ENCODE data around the gene NOP53. TPM values are rescaled to one million over a fixed set of nuclear protein-coding genes. Genes with fewer than 3 reads are reported as not detected.
"Not testable (repeated sequence)": the region's sequence is repeated elsewhere in the genome, so short reads cannot be mapped to it uniquely, and the experiment has no call there.

Gene NOP53
- total RNA-seq, 1 donor from 2014 or later, result 136 TPM

DNA sequence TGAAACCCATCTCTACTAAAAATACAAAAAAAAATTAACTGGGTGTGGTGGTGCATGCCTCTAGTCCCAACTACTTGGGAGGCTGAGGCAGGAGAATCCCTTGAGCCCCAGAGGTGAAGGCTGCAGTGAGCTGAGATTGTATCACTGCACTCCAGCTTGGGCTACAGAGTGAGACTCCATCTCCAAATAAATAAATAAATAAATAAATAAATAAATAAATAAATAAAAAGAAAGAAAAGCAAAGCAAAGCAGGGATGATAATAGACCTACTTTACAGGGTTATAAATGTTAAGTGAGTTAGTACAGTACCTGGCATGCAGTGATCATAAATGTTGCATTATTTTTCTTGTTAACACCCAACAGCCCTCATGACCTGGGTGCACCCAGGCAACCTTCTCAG is 30.5 kb upstream of the NOP53 start:
- intact Hi-C loops (cut with DNase I); DNase-seq (ENCODE audit: low spot score): not testable (repeated sequence)

DNA sequence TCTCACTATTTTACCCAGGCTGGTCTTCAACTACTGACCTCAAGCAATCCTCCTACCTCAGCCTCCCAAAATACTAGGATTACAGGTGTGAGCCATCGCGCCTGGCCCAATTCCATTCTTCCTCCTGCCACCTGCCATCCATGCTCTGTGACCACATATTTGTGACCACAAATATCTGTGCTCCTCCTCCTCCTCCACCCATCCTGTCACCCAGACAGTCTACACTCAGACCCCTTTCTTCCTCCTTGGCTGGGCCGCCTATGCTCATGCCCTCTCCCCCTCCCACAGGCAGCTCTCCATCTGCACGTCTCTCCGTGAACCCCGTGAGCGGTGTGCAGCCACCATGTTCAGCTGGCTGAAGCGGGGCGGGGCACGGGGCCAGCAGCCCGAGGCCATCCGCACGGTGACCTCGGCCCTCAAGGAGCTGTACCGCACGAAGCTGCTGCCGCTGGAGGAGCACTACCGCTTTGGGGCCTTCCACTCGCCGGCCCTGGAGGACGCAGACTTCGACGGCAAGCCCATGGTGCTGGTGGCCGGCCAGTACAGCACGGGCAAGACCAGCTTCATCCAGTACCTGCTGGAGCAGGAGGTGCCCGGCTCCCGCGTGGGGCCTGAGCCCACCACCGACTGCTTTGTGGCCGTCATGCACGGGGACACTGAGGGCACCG is 28.9 kb upstream of the NOP53 start:
- no peak for DNase-seq (ENCODE audit: low spot score)

DNA sequence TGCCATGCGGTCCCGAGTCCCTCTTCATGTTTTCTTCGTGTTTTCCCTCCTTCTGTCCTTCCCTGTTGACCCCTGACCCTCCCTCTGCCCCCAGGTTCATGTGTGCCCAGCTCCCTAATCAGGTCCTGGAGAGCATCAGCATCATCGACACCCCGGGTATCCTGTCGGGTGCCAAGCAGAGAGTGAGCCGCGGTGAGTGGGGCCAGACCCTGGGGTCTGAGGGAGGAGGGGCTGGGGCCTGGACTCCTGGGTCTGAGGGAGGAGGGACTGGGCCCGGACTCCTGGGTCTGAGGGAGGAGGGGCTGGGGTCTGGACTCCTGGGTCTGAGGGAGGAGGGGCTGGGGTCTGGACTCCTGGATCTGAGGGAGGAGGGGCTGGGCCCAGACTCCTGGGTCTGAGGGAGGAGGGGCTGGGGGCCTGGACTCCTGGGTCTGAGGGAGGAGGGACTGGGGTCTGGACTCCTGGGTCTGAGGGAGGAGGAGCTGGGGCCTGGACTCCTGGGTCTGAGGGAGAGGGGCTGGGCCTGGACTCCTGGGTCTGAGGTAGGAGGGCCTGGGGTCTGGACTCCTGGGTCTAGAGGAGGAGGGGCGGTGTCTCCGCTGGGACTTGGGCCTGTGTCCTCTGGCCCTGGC is 26.8 kb upstream of the NOP53 start:
- not testable (repeated sequence) for DNase-seq (ENCODE audit: low spot score)
- intact Hi-C loops (cut with DNase I), result loop anchor here (1.0 kb wide), 2 partner anchors 25 to 60 kb away; partner anchors contain the start of gene SELENOW

More for the DNA sequence above, 28.9 kb upstream of the NOP53 start:
- intact Hi-C loops (cut with DNase I), result no loop called here

- peak; percentile 89 for DNase-seq (ENCODE audit: low spot score)
- intact Hi-C loops (cut with DNase I), result loop anchor here (1.0 kb wide), 2 partner anchors 24 to 59 kb away; partner anchors contain the start of gene SELENOW
Observed at GRCh38 chr19:47719047-47719859, 26.1 kb upstream of the NOP53 start.

DNA sequence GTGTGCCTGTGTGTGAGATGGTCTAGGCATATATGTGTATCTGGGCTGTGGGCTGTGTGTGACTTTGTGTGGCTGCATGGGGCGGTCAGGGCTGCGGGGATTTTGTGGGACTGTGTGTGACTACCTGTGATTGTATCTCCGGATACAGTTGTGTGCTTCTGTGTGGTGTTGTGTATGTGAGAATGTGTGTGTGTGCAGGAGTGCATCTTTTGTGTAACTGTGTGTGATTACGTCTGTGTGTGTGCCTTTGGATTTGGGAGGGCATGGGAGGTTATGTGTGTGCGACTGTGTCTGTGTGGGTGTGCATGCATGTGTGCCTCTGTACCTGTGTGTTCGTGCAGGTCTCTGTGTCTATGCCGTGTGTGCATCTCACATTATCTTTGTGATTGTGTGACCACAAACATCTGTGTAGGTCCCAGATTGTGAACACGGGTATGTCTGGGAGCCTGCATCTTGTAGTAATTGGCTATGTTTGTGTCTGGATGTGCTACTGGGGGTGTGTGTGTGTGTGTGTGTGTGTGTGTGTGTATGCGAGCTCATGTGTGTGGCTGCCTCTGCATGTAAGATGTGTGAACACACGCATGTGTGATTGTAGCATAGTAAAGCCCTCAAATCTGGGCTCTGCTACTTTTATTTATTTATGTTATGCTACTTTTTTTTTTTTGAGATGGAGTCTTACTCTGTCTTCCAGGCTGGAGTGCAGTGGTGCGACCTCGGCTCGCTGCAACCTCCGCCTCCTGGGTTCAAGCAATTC is 24.5 kb upstream of the NOP53 start:
- DNase-seq (ENCODE audit: low spot score), result no peak
- intact Hi-C loops (cut with DNase I), result no loop called here

GRCh38 chr19:47723581-47723940 is 21.8 kb upstream of the NOP53 start:
- intact Hi-C loops (cut with DNase I), result no loop called here
- no peak for DNase-seq (ENCODE audit: low spot score)

- no peak for DNase-seq (ENCODE audit: low spot score)
- intact Hi-C loops (cut with DNase I), result no loop called here
Observed at GRCh38 chr19:47725759-47726401, 19.5 kb upstream of the NOP53 start.

DNA sequence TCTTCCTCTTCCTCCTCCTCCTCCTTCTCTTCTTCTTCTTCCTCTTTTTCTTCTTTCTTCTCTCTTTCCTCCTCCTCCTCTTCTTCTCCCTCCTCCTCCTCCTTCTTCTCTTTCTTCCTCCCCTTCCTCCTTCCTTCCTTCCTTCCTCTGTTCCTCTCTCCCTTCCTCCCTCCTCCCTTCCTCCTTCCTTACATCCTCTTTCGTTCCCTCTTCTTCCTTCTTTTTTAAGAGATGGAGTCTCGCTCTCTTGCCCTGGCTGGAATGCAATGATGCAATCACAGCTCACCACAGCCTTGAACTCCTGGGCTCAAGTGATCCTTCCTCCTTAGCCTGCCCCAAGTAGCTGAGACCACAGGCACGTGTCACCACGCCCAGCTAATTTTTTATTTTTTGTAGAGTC is 18.9 kb upstream of the NOP53 start:
- intact Hi-C loops (cut with DNase I), result no loop called here
- no peak for DNase-seq (ENCODE audit: low spot score)

DNA sequence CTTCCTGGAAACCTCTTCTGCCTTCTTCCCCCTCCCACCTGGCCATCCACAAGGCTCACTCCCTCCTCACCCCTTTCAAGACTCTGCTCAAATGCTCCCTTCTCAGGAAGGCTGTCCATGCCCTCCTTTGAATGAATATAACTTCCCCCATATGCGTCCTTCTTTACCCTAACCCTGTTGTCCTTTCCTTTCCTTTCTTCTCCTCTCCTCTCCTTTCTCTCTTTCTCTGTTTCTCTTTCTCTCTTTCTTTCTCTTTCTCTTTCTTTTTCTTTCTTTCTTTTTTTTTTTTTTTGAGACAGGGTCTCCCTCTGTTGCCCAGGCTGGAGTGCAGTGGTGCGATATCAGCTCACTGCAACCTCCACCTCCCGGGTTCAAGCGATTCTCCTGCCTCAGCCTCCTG is 17.1 kb upstream of the NOP53 start:
- intact Hi-C loops (cut with DNase I); DNase-seq (ENCODE audit: low spot score): not testable (repeated sequence)

GRCh38 chr19:47729468-47729798 is 15.9 kb upstream of the NOP53 start:
- intact Hi-C loops (cut with DNase I), result loop anchor here (1.0 kb wide), 1 partner anchor 12 kb away; no protein-coding TSS in a partner anchor
- DNase-seq (ENCODE audit: low spot score), result peak; percentile 82

GRCh38 chr19:47729799-47730520 is 15.4 kb upstream of the NOP53 start:
- intact Hi-C loops (cut with DNase I), result loop anchor here (1.0 kb wide), 1 partner anchor 11 kb away; no protein-coding TSS in a partner anchor
- peak; percentile 87 for DNase-seq (ENCODE audit: low spot score)

- no peak for DNase-seq (ENCODE audit: low spot score)
- intact Hi-C loops (cut with DNase I), result no loop called here
Observed at GRCh38 chr19:47730521-47730889, 14.8 kb upstream of the NOP53 start.

- intact Hi-C loops (cut with DNase I), result no loop called here
- DNase-seq (ENCODE audit: low spot score), result no peak
Observed at GRCh38 chr19:47730910-47731309, 14.4 kb upstream of the NOP53 start.

GRCh38 chr19:47735131-47735530 is 10.2 kb upstream of the NOP53 start:
- DNase-seq (ENCODE audit: low spot score), result no peak
- intact Hi-C loops (cut with DNase I), result no loop called here

- intact Hi-C loops (cut with DNase I), result loop anchor here (1.0 kb wide), 1 partner anchor 12 kb away; no protein-coding TSS in a partner anchor
- DNase-seq (ENCODE audit: low spot score), result no peak
Observed at GRCh38 chr19:47740866-47741519, 4.4 kb upstream of the NOP53 start.

DNA sequence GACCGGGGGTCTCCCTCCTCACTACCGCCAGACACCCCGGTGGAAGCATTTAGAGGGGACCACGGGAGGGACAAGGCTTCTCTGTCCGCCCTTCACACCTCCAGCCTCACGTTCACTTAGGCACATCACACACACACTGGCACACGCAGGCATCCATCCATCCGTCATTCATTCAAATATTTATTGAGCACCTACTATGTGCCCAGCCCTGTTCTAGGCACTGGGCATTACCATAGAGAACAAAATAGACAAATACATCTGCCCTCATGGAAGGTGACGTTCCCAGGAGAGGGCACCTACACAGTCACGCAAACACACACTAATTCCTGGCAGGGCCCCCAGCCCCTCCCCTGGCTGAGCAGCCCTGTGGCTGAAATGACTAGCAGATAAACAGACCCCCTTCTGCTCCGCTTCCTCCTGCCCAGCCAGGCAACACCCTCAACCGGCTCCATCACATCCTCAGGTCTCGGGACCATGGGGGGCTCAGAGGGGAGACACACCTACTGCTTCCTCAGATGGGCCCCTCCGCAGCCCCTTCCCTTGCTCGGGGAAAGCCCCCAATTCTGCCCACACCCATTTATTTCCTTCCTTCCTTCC is 3.7 kb upstream of the NOP53 start:
- DNase-seq (ENCODE audit: low spot score), result no peak
- intact Hi-C loops (cut with DNase I), result loop anchor here (1.0 kb wide), 1 partner anchor 12 kb away; no protein-coding TSS in a partner anchor

DNA sequence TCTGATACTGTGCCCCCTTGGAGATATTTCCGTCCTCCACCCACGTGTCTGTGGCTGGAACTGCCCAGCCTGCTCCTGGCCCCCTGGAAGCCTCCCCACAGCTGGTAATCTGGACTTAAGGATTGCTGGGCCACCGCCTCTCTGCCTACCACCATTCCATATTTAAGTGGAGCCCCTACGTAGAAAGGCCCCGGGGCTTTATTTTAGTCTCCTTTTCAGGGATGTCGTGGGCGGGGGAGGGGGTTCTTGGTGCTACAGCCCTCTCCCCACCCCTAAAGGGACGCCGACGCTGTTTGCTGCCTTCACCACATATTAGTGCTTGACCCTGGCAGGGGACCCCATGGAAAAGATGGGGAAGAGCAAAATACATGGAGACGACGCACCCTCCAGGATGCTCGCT is 2.7 kb upstream of the NOP53 start:
- DNase-seq (ENCODE audit: low spot score), result no peak
- intact Hi-C loops (cut with DNase I), result loop anchor here (1.0 kb wide), 2 partner anchors 23 to 29 kb away; partner anchors contain the start of gene EHD2

DNA sequence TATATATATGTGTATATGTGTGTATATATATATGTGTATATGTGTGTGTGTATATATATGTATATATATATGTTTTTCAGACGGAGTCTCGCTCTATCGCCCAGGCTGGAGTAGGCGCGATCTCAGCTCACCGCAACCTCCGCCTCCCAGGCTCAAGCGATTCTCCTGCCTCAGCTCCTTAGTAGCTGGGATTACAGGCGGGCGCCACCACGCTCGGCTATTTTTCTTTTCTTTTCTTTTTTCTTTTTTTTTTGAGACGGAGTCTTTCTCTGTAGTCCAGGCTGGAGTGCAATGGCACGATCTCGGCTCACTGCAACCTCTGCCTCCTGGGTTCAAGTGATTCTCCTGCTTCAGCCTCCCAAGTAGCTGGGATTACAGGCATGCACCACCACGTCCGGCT is 783 bp downstream of the NOP53 start:
- intact Hi-C loops (cut with DNase I); DNase-seq (ENCODE audit: low spot score): not testable (repeated sequence)
